PC-3 (cell line): ENCODE data around the gene MTTP. TPM values are rescaled to one million over a fixed set of nuclear protein-coding genes. Genes with fewer than 3 reads are reported as not detected.

Source experiments
- ATAC-seq: fragments of 200-7000 bp; cut with Tn5 transposase; 2 replicates; pipeline ENCODE4 v1.9.1; 2020; ENCODE audit warnings: mild to moderate bottlenecking, moderate library complexity
- BruUV-seq: library from RNA; stranded (reverse); fragments of 400-500 nt; replicated peaks from 2 replicates; lab custom pipeline; 2021; lab: Mats Ljungman, UMichigan
- CTCF ChIA-PET: fragments of 300-600 bp; sonication (Branson Sonifier 250); formaldehyde crosslinking; loops from one replicate; lab custom pipeline; 2022; ENCODE audit warnings: antibody characterized with exemption; lab: Charles Lee
- POLR2A ChIA-PET: fragments of 300-600 bp; sonication (Branson Sonifier 250); formaldehyde crosslinking; loops from one replicate; lab custom pipeline; 2022; ENCODE audit warnings: antibody characterized with exemption; ENCODE audit not compliant: unreplicated experiment; lab: Charles Lee
- DNase-seq: peaks from one replicate; pipeline ENCODE4 v3.0.0-alpha.2; 2015
- H2AFZ ChIP-seq: fragments of 300-600 bp; sonication (generic); 2 replicates; pipeline ENCODE4 v1.6.0; 2016; ENCODE audit warnings: antibody characterized with exemption, low read length
- H3F3A ChIP-seq: fragments of 300-600 bp; sonication (generic); one replicate; pipeline ENCODE4 v1.6.0; 2017; ENCODE audit warnings: antibody characterized with exemption, low read length, control low read depth, mild to moderate bottlenecking; ENCODE audit not compliant: unreplicated experiment
- H3K27ac ChIP-seq: fragments of 300-600 bp; sonication (generic); 2 replicates; pipeline ENCODE4 v1.5.1; 2016; ENCODE audit warnings: mild to moderate bottlenecking, low read length
- H3K27me3 ChIP-seq: fragments of 300-600 bp; sonication (generic); 2 replicates; pipeline ENCODE4 v1.6.1; 2016; ENCODE audit warnings: low read length, mixed read lengths
- H3K36me3 ChIP-seq: fragments of 300-600 bp; sonication (generic); 2 replicates; pipeline ENCODE4 v1.6.1; 2016; ENCODE audit warnings: low read depth, mixed run types, low read length, mixed read lengths
- H3K4me1 ChIP-seq: fragments of 300-600 bp; sonication (generic); 2 replicates; pipeline ENCODE4 v1.5.1; 2016; ENCODE audit warnings: low read length; ENCODE audit not compliant: insufficient read depth
- H3K4me2 ChIP-seq: fragments of 300-600 bp; sonication (generic); 2 replicates; pipeline ENCODE4 v1.6.0; 2016; ENCODE audit warnings: low read length
- H3K4me3 ChIP-seq: fragments of 300-600 bp; sonication (generic); 2 replicates; pipeline ENCODE4 v1.5.1; 2016; ENCODE audit warnings: mild to moderate bottlenecking, low read length, mixed read lengths
- H3K79me2 ChIP-seq: fragments of 300-600 bp; sonication (generic); 2 replicates; pipeline ENCODE4 v1.6.1; 2017; ENCODE audit warnings: low read length, mixed read lengths
- H3K9ac ChIP-seq: fragments of 300-600 bp; sonication (generic); 2 replicates; pipeline ENCODE4 v1.6.0; 2016; ENCODE audit warnings: mild to moderate bottlenecking, low read length
- H3K9me2 ChIP-seq: fragments of 300-600 bp; sonication (generic); replicated peaks from 2 replicates; pipeline ENCODE4 v1.6.1; 2016; ENCODE audit warnings: mixed run types, low read length, mixed read lengths
- H3K9me3 ChIP-seq: fragments of 300-600 bp; sonication (generic); 2 replicates; pipeline ENCODE4 v1.6.1; 2016; ENCODE audit warnings: low read length, mixed read lengths
- H4K20me1 ChIP-seq: fragments of 300-600 bp; sonication (generic); 2 replicates; pipeline ENCODE4 v1.6.1; 2016; ENCODE audit warnings: low read length, mixed read lengths
- EZH2 ChIP-seq: fragments of 300-600 bp; sonication (generic); IDR thresholded peaks from one replicate; pipeline ENCODE4 v1.6.1; 2017; ENCODE audit warnings: antibody characterized with exemption, mild to moderate bottlenecking, low read length; ENCODE audit not compliant: unreplicated experiment
- EZH2phosphoT487 ChIP-seq: fragments of 300-600 bp; sonication (generic); IDR thresholded peaks from 2 replicates; pipeline ENCODE4 v1.6.1; 2018; ENCODE audit warnings: mild to moderate bottlenecking, antibody characterized with exemption, low read length, borderline replicate concordance
- intact Hi-C: fragments of 100-400 bp; cut with micrococcal nuclease; formaldehyde crosslinking; loops from 2 replicates; pipeline ENCODE4 v1.9.0; 2023
- total RNA-seq: library from RNA; depleted of rRNA; stranded (reverse); fragments of >200 nt; gene quantifications from 2 replicates; pipeline ENCODE4 v1.2.3, GENCODE V29; 2014
- TF ChIP-seq, protein P1 (sequence below): fragments of 300-600 bp; sonication (generic); conservative IDR thresholded peaks from 2 replicates; pipeline ENCODE4 v1.5.1; 2017; ENCODE audit warnings: antibody characterized with exemption, low read depth, mild to moderate bottlenecking, low read length

Gene MTTP
- total RNA-seq, 1 experiment from 2014 or later = 0.33 TPM

DNA sequence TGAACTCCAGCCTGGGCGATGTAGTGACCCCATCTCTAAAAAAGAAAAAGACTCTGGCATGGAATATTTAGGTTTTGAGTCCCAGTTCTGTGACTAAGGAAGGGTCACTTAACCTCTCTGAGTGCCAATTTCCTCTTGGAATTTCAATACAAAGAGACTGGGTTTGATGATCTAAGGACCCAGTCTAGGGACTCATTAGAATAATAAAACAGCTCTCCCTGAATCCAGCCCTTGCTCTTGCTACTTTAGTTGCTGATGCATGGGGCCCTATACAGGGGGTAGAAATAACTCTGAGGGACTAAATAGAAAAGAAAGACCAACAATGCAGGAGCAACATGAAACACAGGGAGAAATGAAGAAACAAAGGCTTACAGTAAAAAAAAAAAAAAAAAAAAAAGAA lies 70.4 kb downstream of the MTTP start:
- H4K20me1 ChIP-seq = no peaks in the 10 kb centered on the region
- H2AFZ ChIP-seq = no peak overlapping the region
- no peaks in the 10 kb centered on the region for H3K9me3 ChIP-seq
- ChIA-PET POLR2A (no interaction called here), CTCF (no interaction called here)
- no peak overlapping the region for H3K27ac ChIP-seq
- H3K4me3 ChIP-seq = no peak overlapping the region
- 0 out of 2 replicates have a peak, but pooled peaks cover 4% of the 10 kb centered on the region for H3K4me1 ChIP-seq
- no peaks in the 10 kb centered on the region for H3K36me3 ChIP-seq
- no TSS peak for BruUV-seq
- TF ChIP-seq, protein P1, sequence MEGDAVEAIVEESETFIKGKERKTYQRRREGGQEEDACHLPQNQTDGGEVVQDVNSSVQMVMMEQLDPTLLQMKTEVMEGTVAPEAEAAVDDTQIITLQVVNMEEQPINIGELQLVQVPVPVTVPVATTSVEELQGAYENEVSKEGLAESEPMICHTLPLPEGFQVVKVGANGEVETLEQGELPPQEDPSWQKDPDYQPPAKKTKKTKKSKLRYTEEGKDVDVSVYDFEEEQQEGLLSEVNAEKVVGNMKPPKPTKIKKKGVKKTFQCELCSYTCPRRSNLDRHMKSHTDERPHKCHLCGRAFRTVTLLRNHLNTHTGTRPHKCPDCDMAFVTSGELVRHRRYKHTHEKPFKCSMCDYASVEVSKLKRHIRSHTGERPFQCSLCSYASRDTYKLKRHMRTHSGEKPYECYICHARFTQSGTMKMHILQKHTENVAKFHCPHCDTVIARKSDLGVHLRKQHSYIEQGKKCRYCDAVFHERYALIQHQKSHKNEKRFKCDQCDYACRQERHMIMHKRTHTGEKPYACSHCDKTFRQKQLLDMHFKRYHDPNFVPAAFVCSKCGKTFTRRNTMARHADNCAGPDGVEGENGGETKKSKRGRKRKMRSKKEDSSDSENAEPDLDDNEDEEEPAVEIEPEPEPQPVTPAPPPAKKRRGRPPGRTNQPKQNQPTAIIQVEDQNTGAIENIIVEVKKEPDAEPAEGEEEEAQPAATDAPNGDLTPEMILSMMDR = no peak
- TF ChIP-seq EZH2phosphoT487 (no peak), EZH2 (no peak)
- H3K9me2 ChIP-seq = no peaks in the 10 kb centered on the region
- H3K4me2 ChIP-seq = no peak overlapping the region
- intact Hi-C loops = no loop called here
- no peak overlapping the region for H3K9ac ChIP-seq
- DNase-seq (no peak), ATAC-seq (no peak)
- no peaks in the 10 kb centered on the region for H3K27me3 ChIP-seq
- no peaks in the 10 kb centered on the region for H3K79me2 ChIP-seq
- no peaks in the 10 kb centered on the region for H3F3A ChIP-seq

DNA sequence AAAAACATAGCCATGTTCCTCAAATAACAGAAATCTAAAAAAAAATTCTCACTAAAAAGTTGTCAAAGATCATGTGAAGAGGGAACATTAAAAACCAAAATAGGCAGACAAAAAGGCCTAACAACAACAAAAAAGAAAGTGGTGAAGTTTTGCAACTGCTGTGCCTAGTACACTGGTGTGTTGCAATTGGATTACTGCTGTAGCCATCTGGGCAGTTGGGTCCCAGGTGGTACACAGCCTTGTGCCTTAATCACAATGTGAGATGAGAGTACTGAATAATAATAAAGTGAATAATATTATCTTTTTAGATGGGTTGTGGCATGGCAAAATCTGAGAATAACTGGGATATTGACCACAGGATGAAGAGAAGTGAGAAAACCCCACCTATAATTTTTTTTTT lies 71.0 kb downstream of the MTTP start:
- BruUV-seq = no TSS peak
- Histone ChIP-seq H3K4me1 (0 out of 2 replicates have a peak, but pooled peaks cover 2% of the 10 kb centered on the region), H3K4me2 (no peak overlapping the region), H3K27me3 (no peaks in the 10 kb centered on the region), H3K9me2 (no peaks in the 10 kb centered on the region), H3K36me3 (no peaks in the 10 kb centered on the region), H3K79me2 (no peaks in the 10 kb centered on the region), H2AFZ (no peak overlapping the region), H3F3A (no peaks in the 10 kb centered on the region), H3K27ac (no peak overlapping the region), H3K4me3 (no peak overlapping the region), H4K20me1 (no peaks in the 10 kb centered on the region), H3K9ac (no peak overlapping the region), H3K9me3 (no peaks in the 10 kb centered on the region)
- ChIA-PET POLR2A (no interaction called here), CTCF (no interaction called here)
- no peak for ATAC-seq
- no peak for DNase-seq
- no peak for TF ChIP-seq EZH2
- TF ChIP-seq, protein P1 = no peak
- TF ChIP-seq EZH2phosphoT487 = no peak
- intact Hi-C loops = no loop called here

DNA sequence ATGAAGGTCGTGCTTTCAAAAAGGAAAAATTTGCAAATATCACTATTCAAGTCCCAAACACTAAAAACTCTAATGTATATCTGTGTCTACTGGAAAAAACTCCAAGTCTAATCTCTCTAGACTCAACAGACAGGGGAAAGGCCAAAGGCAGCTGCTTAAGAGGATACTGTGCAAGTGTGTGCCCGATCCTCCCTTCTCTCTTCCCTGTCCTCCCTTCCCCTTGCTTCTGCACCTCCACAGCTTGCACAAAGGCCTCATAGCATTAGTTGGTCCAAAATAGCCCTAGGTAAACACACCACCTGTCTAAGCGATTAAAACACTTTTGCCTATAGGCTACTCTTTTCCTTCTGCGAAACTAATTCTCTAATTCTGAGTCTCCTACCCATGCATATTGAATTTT lies 72.4 kb downstream of the MTTP start:
- ChIA-PET CTCF (no interaction called here), POLR2A (no interaction called here)
- H3K4me3 ChIP-seq = no peak overlapping the region

More for the DNA sequence above, 72.4 kb downstream of the MTTP start:
- Histone ChIP-seq H3K27me3 (no peaks in the 10 kb centered on the region), H3K27ac (no peak overlapping the region), H3K9me3 (no peaks in the 10 kb centered on the region), H3K9ac (no peak overlapping the region), H2AFZ (no peak overlapping the region), H3K9me2 (no peaks in the 10 kb centered on the region), H3K36me3 (no peaks in the 10 kb centered on the region), H3K79me2 (no peaks in the 10 kb centered on the region), H4K20me1 (no peaks in the 10 kb centered on the region), H3K4me2 (no peak overlapping the region), H3K4me1 (no peaks in the 10 kb centered on the region), H3F3A (no peaks in the 10 kb centered on the region)
- TF ChIP-seq, protein P1 = no peak
- TF ChIP-seq EZH2phosphoT487 = no peak
- TF ChIP-seq EZH2 = no peak
- intact Hi-C loops = no loop called here
- BruUV-seq = no TSS peak
- ATAC-seq = no peak
- no peak for DNase-seq
